ENCODE measurements around the gene ABCD2.
"Not testable (repeated sequence)": the region's sequence is repeated elsewhere in the genome, so short reads cannot be mapped to it uniquely, and the experiment has no call there.

ABCD2 gene

GRCh38 chr12:39619660-39620433 is at the start of gene ABCD2:
Gene ABCD2 (minus strand): TSS chr12:39619803. CDS start chr12:39619615, 188 bp downstream.
- peak; percentile 44 for DNase-seq (ENCODE audit: low read depth)

GRCh38 chr12:39660101-39660500 is 40.5 kb upstream of the ABCD2 start:
- DNase-seq (ENCODE audit: low read depth), result no peak

- DNase-seq (ENCODE audit: low read depth), result no peak
Measured at GRCh38 chr12:39647383-39647782, 27.8 kb upstream of the ABCD2 start.

GRCh38 chr12:39646963-39647362 is 27.4 kb upstream of the ABCD2 start:
- no peak for DNase-seq (ENCODE audit: low read depth)

- no peak for DNase-seq (ENCODE audit: low read depth)
Measured at GRCh38 chr12:39643052-39643451, 23.4 kb upstream of the ABCD2 start.

GRCh38 chr12:39638840-39639239 is 19.2 kb upstream of the ABCD2 start:
- DNase-seq (ENCODE audit: low read depth), result no peak

- no peak for DNase-seq (ENCODE audit: low read depth)
Measured at GRCh38 chr12:39638178-39638577, 18.6 kb upstream of the ABCD2 start.

- no peak for DNase-seq (ENCODE audit: low read depth)
Measured at GRCh38 chr12:39632670-39633069, 13.1 kb upstream of the ABCD2 start.

- DNase-seq (ENCODE audit: low read depth), result no peak
Measured at GRCh38 chr12:39628836-39629235, 9.2 kb upstream of the ABCD2 start.

GRCh38 chr12:39627914-39628313 is 8.3 kb upstream of the ABCD2 start:
- DNase-seq (ENCODE audit: low read depth), result no peak

- no peak for DNase-seq (ENCODE audit: low read depth)
Measured at GRCh38 chr12:39626033-39626814, 6.6 kb upstream of the ABCD2 start.

GRCh38 chr12:39623919-39624318 is 4.3 kb upstream of the ABCD2 start:
- DNase-seq (ENCODE audit: low read depth), result no peak

- not testable (repeated sequence) for DNase-seq (ENCODE audit: low read depth)
Measured at GRCh38 chr12:39623160-39623559, 3.6 kb upstream of the ABCD2 start.

- DNase-seq (ENCODE audit: low read depth), result no peak
Measured at GRCh38 chr12:39622306-39622705, 2.7 kb upstream of the ABCD2 start.

- no peak for DNase-seq (ENCODE audit: low read depth)
Measured at GRCh38 chr12:39621670-39622069, 2.1 kb upstream of the ABCD2 start.

GRCh38 chr12:39620659-39621658 is 1.4 kb upstream of the ABCD2 start:
- DNase-seq (ENCODE audit: low read depth), result peak; percentile 22

GRCh38 chr12:39619316-39619659 is 315 bp downstream of the ABCD2 start:
- DNase-seq (ENCODE audit: low read depth), result no peak

- no peak for DNase-seq (ENCODE audit: low read depth)
Measured at GRCh38 chr12:39618701-39619100, 902 bp downstream of the ABCD2 start.

- no peak for DNase-seq (ENCODE audit: low read depth)
Measured at GRCh38 chr12:39617887-39618286, 1.7 kb downstream of the ABCD2 start.

- no peak for DNase-seq (ENCODE audit: low read depth)
Measured at GRCh38 chr12:39616666-39617065, 2.9 kb downstream of the ABCD2 start.

- DNase-seq (ENCODE audit: low read depth), result no peak
Measured at GRCh38 chr12:39616251-39616650, 3.4 kb downstream of the ABCD2 start.

GRCh38 chr12:39613525-39613924 is 6.1 kb downstream of the ABCD2 start:
- DNase-seq (ENCODE audit: low read depth), result no peak
